DMS114 treated with DMSO at 0.1 percent for 48 hours (cell line): Measurements from ENCODE around the gene TNS3.

Experiments used
- DNase-seq: peaks from one replicate; lab custom pipeline; 2025; ENCODE audit not compliant: unreplicated experiment; lab: John Stamatoyannopoulos, UW

Gene TNS3

GRCh38 chr7:47249361-47249760 is 332.6 kb downstream of the TNS3 start:
- DNase-seq: no peak

- DNase-seq: no peak
Measured at GRCh38 chr7:47248797-47249196, 333.1 kb downstream of the TNS3 start.

GRCh38 chr7:47247132-47247531 is 334.8 kb downstream of the TNS3 start:
- DNase-seq: no peak

- no peak for DNase-seq
Measured at GRCh38 chr7:47244692-47245091, 337.2 kb downstream of the TNS3 start.

- no peak for DNase-seq
Measured at GRCh38 chr7:47241112-47242065, 340.5 kb downstream of the TNS3 start.

GRCh38 chr7:47239931-47240421 is 341.9 kb downstream of the TNS3 start:
- DNase-seq: no peak

- no peak for DNase-seq
Measured at GRCh38 chr7:47239034-47239433, 342.9 kb downstream of the TNS3 start.

GRCh38 chr7:47236480-47237129 is 345.3 kb downstream of the TNS3 start:
- no peak for DNase-seq

- no peak for DNase-seq
Measured at GRCh38 chr7:47233996-47234395, 347.9 kb downstream of the TNS3 start.

GRCh38 chr7:47232751-47233412 is 349.0 kb downstream of the TNS3 start:
- no peak for DNase-seq

- no peak for DNase-seq
Measured at GRCh38 chr7:47231627-47232026, 350.3 kb downstream of the TNS3 start.

GRCh38 chr7:47231032-47231431 is 350.9 kb downstream of the TNS3 start:
- DNase-seq: no peak

GRCh38 chr7:47228386-47229014 is 353.4 kb downstream of the TNS3 start:
- no peak for DNase-seq

GRCh38 chr7:47227762-47228177 is 354.1 kb downstream of the TNS3 start:
- no peak for DNase-seq

GRCh38 chr7:47226696-47227095 is 355.2 kb downstream of the TNS3 start:
- DNase-seq: no peak

GRCh38 chr7:47225387-47226131 is 356.4 kb downstream of the TNS3 start:
- DNase-seq: no peak
